Stimulated activated memory B cell treated with anti-CD40 and anti-IgM and Interleukin-4, amounts not matched to agents 10 μg/mL and 1 μg/mL and 100 μg/mL, for 72 hours (primary cell): ENCODE data around the gene SLC6A11.
A peak's percentile ranks its signal among the peaks of the same experiment; 100 is the strongest.

Experiments used
- ATAC-seq: fragments of 150-1000 bp; cut with Tn5 transposase; 2 replicates; pipeline ENCODE4 v1.10.0; 2021
- H3K27ac Mint-ChIP-seq: one replicate; pipeline ENCODE4 v1.8.0; 2022; ENCODE audit warnings: mild to moderate bottlenecking, mixed read lengths
- H3K27me3 Mint-ChIP-seq: one replicate; pipeline ENCODE4 v1.8.0; 2022; ENCODE audit warnings: mixed read lengths
- H3K36me3 Mint-ChIP-seq: one replicate; pipeline ENCODE4 v1.8.0; 2022; ENCODE audit warnings: mixed read lengths
- H3K4me1 Mint-ChIP-seq: one replicate; pipeline ENCODE4 v1.8.0; 2022; ENCODE audit warnings: mixed read lengths
- H3K4me3 Mint-ChIP-seq: one replicate; pipeline ENCODE4 v1.8.0; 2022; ENCODE audit warnings: mild to moderate bottlenecking, moderate library complexity, mixed read lengths
- H3K9me3 Mint-ChIP-seq: one replicate; pipeline ENCODE4 v1.8.0; 2022; ENCODE audit warnings: mixed read lengths

The SLC6A11 gene

GRCh38 chr3:10816019-10816862 is at the start of gene SLC6A11:
Gene SLC6A11, plus strand, starts transcription at chr3:10816228. Its CDS starts 38 bp downstream, at chr3:10816266.
- ATAC-seq = peak; percentile 21
- Mint-ChIP-seq H3K9me3 (no peaks in the 10 kb centered on the region), H3K4me1 (no peaks in the 10 kb centered on the region), H3K27me3 (peaks cover 30% of the 10 kb centered on the region), H3K27ac (no peak within 1 kb of the TSS), H3K36me3 (no peaks in the 10 kb centered on the region), H3K4me3 (no peak within 1 kb of the TSS)

DNA sequence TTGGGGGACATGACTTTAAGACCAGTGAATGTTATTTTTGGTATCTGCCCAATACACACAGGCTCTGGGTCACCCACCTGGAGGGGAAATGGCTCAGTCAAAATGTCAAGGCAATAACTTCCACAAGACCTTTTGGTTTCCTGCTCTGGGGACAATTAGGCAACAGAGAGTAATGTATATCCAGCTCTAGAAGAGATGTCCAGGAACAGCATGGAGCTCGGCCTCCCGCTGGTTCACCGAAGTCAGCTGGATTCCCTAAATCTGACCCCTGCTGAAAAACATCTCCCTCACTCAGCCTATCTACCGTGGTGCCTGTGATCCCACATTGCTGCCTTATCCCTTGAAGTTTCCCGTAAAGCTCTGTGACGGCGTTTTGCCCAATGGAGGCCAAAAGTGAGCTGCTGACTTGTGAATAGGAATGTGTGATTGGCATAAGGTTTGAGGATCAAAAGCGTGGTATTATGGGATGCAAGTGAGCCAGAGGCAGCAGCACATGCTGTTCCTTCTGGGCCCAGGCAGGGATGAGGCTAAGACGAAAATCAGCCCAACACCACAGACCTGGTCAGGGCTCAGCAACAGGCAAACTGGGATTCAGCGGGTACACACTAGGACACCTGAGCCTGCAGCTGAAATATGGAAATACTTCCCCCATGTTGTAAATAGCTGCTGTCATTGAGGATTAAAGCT is 47.2 kb upstream of the SLC6A11 start:
- no peaks in the 10 kb centered on the region for H3K4me1 Mint-ChIP-seq
- no peak overlapping the region for H3K27ac Mint-ChIP-seq
- ATAC-seq = no peak
- H3K9me3 Mint-ChIP-seq = no peaks in the 10 kb centered on the region
- no peaks in the 10 kb centered on the region for H3K36me3 Mint-ChIP-seq
- H3K4me3 Mint-ChIP-seq = no peak overlapping the region
- H3K27me3 Mint-ChIP-seq = peaks cover 38% of the 10 kb centered on the region

DNA sequence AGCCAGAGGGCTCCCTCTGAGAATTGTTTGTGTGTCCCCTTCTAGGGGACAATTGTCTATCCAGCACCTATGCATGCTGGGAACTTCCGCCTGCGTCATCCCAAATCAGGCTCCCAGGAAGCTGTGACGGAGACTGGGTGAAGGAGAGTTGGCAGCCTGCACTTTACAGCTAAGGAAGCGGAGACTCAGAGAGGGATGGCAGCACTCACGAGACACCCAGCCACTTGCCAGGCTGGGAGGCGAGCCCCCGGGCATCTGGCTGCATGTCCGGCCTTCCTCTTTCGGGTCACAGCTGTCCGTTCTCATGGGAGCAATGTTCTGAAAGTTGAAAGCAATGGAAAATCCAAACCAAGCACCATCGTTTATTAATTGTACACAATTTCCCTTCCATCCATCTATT is 45.5 kb upstream of the SLC6A11 start:
- no peak overlapping the region for H3K4me3 Mint-ChIP-seq
- no peak overlapping the region for H3K27ac Mint-ChIP-seq
- no peaks in the 10 kb centered on the region for H3K36me3 Mint-ChIP-seq
- no peaks in the 10 kb centered on the region for H3K9me3 Mint-ChIP-seq
- no peak for ATAC-seq
- H3K27me3 Mint-ChIP-seq = peaks cover 50% of the 10 kb centered on the region
- H3K4me1 Mint-ChIP-seq = no peaks in the 10 kb centered on the region

DNA sequence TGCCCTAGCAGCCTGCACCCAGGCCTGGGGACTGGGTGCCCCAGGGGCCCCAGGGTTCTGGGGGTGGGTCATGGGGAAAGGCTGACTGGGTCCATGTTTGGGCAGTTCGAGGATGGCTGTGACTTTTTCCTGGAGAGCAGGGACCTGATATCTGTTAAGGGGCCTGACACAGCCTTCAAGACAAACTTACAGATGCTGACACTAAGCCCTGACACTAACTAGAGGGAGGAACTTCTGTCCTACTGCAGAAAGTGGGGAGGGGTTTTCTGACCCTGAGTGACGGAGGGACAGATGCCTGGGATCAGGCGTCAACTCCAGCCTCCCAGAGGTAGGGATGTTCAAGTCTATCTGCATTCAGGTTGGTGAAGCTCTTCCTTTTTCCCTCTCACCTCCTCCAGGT is 45.0 kb upstream of the SLC6A11 start:
- ATAC-seq = no peak

GRCh38 chr3:10771486-10772270 is 44.4 kb upstream of the SLC6A11 start:
- Mint-ChIP-seq H3K9me3 (no peaks in the 10 kb centered on the region), H3K36me3 (no peaks in the 10 kb centered on the region), H3K27ac (no peak overlapping the region), H3K27me3 (peaks cover 50% of the 10 kb centered on the region), H3K4me3 (no peak overlapping the region), H3K4me1 (no peaks in the 10 kb centered on the region)
- ATAC-seq = no peak

More for the DNA sequence above, 45.0 kb upstream of the SLC6A11 start:
- no peaks in the 10 kb centered on the region for H3K36me3 Mint-ChIP-seq
- H3K27ac Mint-ChIP-seq = no peak overlapping the region
- no peak overlapping the region for H3K4me3 Mint-ChIP-seq
- H3K9me3 Mint-ChIP-seq = no peaks in the 10 kb centered on the region
- no peaks in the 10 kb centered on the region for H3K4me1 Mint-ChIP-seq
- peaks cover 50% of the 10 kb centered on the region for H3K27me3 Mint-ChIP-seq

GRCh38 chr3:10772271-10773161 is 43.5 kb upstream of the SLC6A11 start:
- H3K4me1 Mint-ChIP-seq = no peaks in the 10 kb centered on the region
- no peaks in the 10 kb centered on the region for H3K36me3 Mint-ChIP-seq
- H3K27ac Mint-ChIP-seq = no peak overlapping the region
- H3K27me3 Mint-ChIP-seq = peaks cover 50% of the 10 kb centered on the region
- ATAC-seq = no peak
- H3K9me3 Mint-ChIP-seq = no peaks in the 10 kb centered on the region
- no peak overlapping the region for H3K4me3 Mint-ChIP-seq

GRCh38 chr3:10774129-10774670 is 41.8 kb upstream of the SLC6A11 start:
- Mint-ChIP-seq H3K27me3 (peaks cover 55% of the 10 kb centered on the region), H3K27ac (no peak overlapping the region)
- no peak for ATAC-seq

DNA sequence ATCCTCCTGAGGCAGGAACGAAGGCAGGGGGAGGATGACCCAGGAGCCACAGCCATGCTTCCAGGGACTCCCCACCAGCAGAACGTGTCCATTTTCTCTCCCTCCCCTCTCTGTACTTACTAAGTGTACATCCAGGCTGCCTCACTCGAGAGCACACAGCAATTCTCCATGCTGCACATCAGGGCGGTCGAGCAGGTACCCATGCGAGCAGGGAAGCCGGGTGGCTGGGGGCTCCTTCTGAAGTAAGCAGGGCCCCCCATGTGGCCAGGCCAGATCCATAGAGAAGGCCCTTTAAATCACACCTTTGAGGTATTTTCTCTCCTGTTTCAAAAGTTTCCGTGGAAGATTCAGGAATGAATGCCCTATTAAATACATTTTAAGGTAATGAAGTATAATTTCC is 41.2 kb upstream of the SLC6A11 start:
- no peaks in the 10 kb centered on the region for H3K9me3 Mint-ChIP-seq
- no peaks in the 10 kb centered on the region for H3K4me1 Mint-ChIP-seq
- H3K4me3 Mint-ChIP-seq = no peak overlapping the region
- H3K27ac Mint-ChIP-seq = no peak overlapping the region
- H3K27me3 Mint-ChIP-seq = peaks cover 55% of the 10 kb centered on the region
- no peak for ATAC-seq
- H3K36me3 Mint-ChIP-seq = no peaks in the 10 kb centered on the region

More at GRCh38 chr3:10774129-10774670, 41.8 kb upstream of the SLC6A11 start:
- no peak overlapping the region for H3K4me3 Mint-ChIP-seq
- H3K36me3 Mint-ChIP-seq = no peaks in the 10 kb centered on the region
- H3K9me3 Mint-ChIP-seq = no peaks in the 10 kb centered on the region
- no peaks in the 10 kb centered on the region for H3K4me1 Mint-ChIP-seq

GRCh38 chr3:10775259-10775658 is 40.8 kb upstream of the SLC6A11 start:
- H3K36me3 Mint-ChIP-seq = no peaks in the 10 kb centered on the region
- no peak overlapping the region for H3K4me3 Mint-ChIP-seq
- no peaks in the 10 kb centered on the region for H3K9me3 Mint-ChIP-seq
- peaks cover 55% of the 10 kb centered on the region for H3K27me3 Mint-ChIP-seq
- no peak overlapping the region for H3K27ac Mint-ChIP-seq
- ATAC-seq = no peak
- no peaks in the 10 kb centered on the region for H3K4me1 Mint-ChIP-seq

GRCh38 chr3:10775828-10776227 is 40.2 kb upstream of the SLC6A11 start:
- Mint-ChIP-seq H3K9me3 (no peaks in the 10 kb centered on the region), H3K4me3 (no peak overlapping the region), H3K27me3 (peaks cover 55% of the 10 kb centered on the region), H3K4me1 (no peaks in the 10 kb centered on the region), H3K36me3 (no peaks in the 10 kb centered on the region), H3K27ac (no peak overlapping the region)
- no peak for ATAC-seq

- Mint-ChIP-seq H3K27ac (no peak overlapping the region), H3K4me3 (no peak overlapping the region), H3K36me3 (no peaks in the 10 kb centered on the region), H3K4me1 (no peaks in the 10 kb centered on the region), H3K27me3 (peaks cover 65% of the 10 kb centered on the region), H3K9me3 (no peaks in the 10 kb centered on the region)
- no peak for ATAC-seq
Measured at GRCh38 chr3:10777627-10778026, 38.4 kb upstream of the SLC6A11 start.

GRCh38 chr3:10778492-10779292 is 37.3 kb upstream of the SLC6A11 start:
- H3K27me3 Mint-ChIP-seq = peaks cover 65% of the 10 kb centered on the region

GRCh38 chr3:10779293-10779805 is 36.7 kb upstream of the SLC6A11 start:
- no peak overlapping the region for H3K27ac Mint-ChIP-seq
- no peaks in the 10 kb centered on the region for H3K9me3 Mint-ChIP-seq

More at GRCh38 chr3:10778492-10779292, 37.3 kb upstream of the SLC6A11 start:
- no peak overlapping the region for H3K4me3 Mint-ChIP-seq
- H3K9me3 Mint-ChIP-seq = no peaks in the 10 kb centered on the region
- no peaks in the 10 kb centered on the region for H3K36me3 Mint-ChIP-seq
- H3K4me1 Mint-ChIP-seq = no peaks in the 10 kb centered on the region
- peak; percentile 13 for ATAC-seq
- H3K27ac Mint-ChIP-seq = no peak overlapping the region

More at GRCh38 chr3:10779293-10779805, 36.7 kb upstream of the SLC6A11 start:
- peak; percentile 9 for ATAC-seq
- H3K4me1 Mint-ChIP-seq = no peaks in the 10 kb centered on the region
- peaks cover 65% of the 10 kb centered on the region for H3K27me3 Mint-ChIP-seq
- H3K4me3 Mint-ChIP-seq = no peak overlapping the region
- H3K36me3 Mint-ChIP-seq = no peaks in the 10 kb centered on the region
